HG03064 (cell line): ENCODE measurements around the gene IBTK.
"Not testable (repeated sequence)": the region's sequence is repeated elsewhere in the genome, so short reads cannot be mapped to it uniquely, and the experiment has no call there.

Source experiments
- ATAC-seq: cut with Tn5 transposase; IDR thresholded peaks from one replicate; pipeline ENCODE4 v1.9.1; 2021; ENCODE audit warnings: low read depth; ENCODE audit not compliant: unreplicated experiment

IBTK gene

GRCh38 chr6:82246802-82247504, 591 bp downstream of the IBTK start:
- peak; percentile 37 for ATAC-seq

- no peak for ATAC-seq
Measured at GRCh38 chr6:82246370-82246769, 1.2 kb downstream of the IBTK start.

- no peak for ATAC-seq
Measured at GRCh38 chr6:82245376-82245775, 2.2 kb downstream of the IBTK start.

DNA sequence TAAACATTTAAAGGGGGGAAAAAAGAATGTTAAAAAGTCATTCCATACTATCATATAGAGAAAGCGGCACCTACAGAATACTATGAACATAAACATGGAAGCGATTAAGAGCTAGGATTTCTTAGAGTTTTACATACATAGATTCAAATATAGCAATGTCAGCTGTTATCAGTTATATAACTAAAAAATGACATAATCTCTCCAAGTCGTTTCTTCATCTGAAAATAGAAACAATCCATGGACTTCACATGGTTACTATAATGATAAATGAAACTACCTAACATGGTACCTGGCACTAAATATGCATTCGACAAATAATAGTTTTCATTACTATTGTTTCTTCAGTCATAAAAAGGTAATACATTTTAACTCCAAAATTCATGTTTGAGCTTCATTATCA, 3.7 kb downstream of the IBTK start:
- no peak for ATAC-seq

DNA sequence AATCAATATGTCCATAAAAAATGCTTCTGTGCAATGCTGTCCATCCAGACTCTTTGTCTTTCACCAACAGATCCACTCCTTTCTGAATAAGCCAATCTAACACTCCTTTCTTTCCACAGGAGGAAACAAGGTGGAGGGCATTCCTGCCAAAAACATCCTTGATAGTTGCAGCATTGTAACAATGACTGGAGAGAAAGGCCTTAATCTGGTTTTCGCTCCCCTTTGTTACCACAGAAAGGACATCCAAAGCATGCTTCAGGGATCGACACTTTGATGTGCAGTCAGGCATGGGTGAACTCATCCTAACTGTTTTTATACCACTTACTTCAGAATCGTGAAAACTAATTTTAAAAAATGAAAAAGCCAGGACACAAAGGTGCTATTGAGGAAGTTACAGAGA, 7.4 kb downstream of the IBTK start:
- no peak for ATAC-seq

DNA sequence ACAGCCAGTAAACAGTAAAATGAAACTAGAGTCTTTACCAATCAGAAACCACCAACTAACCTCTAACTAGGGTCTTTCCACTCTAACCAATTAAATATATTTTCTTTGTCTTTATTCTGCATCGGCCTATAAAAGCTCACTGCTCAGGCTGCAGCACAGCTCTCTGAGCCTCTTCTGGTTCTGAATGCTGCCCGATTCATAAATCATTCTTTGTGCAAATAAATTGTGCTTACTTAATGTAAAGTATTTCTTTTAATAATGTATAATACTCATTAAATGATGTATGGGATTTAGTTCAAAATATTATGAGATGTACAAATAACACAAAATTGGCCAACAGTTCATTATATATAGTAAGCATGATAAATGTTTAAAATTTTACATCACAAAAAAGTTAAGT, 7.9 kb downstream of the IBTK start:
- no peak for ATAC-seq

- ATAC-seq, result no peak
Measured at GRCh38 chr6:82237013-82237412, 10.5 kb downstream of the IBTK start.

DNA sequence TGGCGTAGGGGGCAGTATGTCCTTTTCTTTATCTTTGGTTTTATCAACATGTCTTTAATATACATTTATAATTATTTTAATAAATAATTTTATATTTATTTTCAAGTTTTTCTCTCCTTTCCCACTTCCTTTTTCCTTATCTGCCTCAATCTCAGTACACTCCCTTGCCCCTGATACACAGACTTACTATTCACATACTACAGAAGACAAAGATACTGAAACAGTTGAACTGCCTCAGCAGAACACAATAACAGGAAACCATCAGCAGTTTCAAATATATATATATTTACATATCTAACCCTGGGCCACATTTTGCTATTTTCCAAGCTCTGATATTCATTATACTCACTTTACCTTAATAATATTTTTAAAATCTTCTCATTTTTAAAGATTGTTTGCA, 19.8 kb downstream of the IBTK start:
- ATAC-seq, result peak; percentile 88

DNA sequence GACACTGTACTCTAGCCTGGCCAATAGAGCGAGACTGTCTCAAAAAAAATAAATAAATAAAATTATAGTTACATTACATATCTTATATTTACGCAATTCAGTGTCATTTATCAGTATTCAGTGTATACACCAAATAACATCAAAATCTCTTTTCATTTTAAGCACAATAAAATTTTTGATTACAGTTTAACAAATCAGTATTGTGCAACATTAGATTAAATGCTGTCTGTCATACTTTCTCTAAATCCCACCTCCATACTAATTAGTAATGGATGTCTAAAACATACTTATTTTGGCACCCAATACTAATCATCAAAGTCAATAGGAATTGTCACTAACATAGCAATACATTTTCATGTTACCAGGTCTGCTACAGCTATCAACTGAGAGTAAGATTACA, 27.4 kb downstream of the IBTK start:
- ATAC-seq, result no peak

DNA sequence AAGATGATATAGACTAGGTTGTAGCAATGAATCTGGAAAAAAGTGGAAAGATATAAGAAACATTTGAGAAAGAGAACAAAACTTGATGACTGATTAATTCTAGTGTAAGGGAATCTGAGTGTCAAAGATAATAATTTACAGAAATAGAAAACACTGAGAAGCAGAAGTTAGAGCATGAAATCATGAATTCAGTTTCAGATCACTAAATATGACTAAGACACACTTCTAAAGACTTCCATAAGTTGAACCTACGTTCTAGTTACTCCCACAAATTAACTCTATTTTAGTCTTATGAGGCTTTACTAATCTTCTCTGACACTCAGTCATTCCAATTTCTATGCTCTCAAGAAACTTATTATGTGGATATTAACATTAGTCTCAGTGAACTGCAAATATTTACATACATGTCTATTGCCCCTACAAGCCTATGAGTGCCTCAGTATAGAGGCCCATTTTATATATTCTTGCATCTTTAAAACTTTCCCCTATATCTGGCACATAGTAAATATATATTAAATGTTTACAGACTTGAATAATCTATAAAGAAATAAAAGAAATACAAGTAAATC, 30.4 kb downstream of the IBTK start:
- peak; percentile 97 for ATAC-seq

DNA sequence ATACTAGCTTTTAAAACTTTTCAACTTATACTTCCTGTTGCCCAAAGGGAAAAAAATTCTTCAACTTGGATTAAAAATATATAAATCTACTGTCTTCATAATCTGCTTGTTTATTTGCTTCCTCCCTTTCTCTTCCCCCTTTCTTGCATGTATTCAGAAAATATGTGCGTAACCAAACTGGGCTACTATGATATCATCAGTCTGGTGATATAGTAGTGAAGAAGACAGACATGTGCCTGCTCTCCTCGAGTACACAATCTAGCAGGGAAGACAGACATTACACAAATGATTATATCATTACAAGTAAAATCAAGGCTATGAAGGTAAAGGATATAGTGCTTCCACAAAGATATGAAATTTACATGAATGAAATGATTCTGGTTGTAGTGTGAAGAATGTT, 31.0 kb downstream of the IBTK start:
- ATAC-seq, result peak; percentile 18

DNA sequence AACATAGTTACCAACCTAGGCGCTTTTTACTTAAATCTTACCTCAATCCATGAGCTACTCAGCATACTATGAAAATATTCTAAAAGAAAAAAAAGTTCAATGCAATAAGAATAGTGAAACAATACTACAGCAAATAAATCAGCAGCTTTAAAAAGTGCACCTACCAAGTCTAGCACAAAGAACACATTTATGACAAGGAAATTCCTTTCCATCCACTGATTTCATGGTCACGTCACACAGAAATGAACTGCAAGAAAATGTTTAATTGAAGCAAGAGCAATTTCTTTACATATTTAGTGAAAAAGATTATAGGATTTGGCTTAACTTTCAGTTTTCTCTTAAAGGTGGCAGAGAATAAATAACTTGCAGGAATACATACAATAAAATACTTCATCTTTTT, 36.2 kb downstream of the IBTK start:
- no peak for ATAC-seq

DNA sequence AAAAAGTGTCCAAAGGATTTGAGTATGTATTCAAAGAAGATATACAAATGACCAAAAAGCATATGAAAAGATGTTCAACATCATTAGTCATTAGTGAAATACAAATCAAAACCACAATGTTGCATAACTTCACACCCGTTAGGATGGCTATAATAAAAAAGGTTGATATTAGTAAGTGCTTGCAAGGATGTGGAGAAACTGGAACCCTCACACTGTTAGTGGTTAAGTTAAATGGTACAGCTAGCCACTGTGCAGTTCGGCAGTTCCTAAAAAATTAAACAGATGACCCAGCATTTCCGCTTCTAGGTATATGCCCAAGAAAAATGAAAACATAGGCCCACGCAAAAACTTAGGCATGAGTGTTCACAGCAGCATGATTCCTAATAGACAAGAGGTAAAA, 38.6 kb downstream of the IBTK start:
- ATAC-seq, result no peak

DNA sequence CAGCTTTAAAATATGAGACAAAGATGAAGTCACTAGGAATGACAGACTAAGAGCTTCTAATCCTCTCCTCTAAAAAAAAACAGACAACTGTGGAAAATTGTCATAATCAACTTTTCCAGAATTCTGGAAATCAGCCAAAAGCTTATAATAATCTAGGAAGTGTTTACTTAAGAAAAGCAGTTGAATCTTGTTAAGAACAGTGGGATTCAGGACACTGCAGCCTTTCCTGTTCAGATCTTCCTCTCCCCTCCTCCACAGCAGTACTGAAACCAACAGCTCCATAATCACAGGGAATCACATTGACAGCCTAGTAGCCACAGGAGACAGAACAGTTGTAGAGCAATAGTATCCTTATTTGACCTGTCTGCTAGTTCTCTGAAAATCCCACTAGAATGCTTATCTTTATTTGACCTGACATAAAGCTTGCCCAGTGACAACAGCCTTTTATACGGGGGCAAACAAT, 41.6 kb downstream of the IBTK start:
- ATAC-seq, result no peak

DNA sequence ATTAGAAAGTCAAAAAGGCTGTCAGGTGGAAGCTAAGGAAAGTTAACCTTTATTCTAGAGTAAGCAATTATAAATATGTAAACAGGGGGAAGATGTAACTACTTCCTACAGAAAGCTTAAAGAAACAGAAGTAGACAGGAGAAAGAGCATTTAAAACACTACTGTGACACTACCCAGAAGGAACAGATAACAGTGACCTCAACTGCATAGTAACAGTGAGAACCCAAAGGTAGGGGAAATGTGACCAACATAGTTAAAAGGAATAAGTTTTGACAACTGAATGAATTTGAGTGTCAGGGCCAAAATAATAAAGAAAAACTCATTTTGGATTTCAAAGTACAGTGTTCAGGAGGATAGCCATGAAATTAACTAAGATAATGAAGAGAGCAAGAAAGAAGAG, 43.5 kb downstream of the IBTK start:
- no peak for ATAC-seq

DNA sequence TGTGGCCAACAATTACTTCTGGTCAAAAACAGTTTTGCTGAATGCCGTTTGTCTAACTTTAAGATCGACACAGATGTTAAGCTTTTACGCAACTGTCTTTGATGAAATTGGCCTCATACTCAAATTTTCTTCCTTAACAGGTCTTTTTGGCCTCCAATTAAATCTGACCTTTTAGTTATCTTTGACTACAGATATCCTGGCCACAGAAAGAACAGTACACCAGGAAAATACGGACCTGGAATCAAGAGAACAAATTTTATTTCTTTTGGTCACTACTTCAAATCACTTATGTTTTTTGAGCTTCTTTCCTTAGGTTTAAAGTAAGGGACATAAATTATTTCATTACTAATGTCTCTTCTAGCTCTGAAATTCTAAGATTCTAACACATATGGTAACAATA, 49.8 kb downstream of the IBTK start:
- ATAC-seq, result no peak

DNA sequence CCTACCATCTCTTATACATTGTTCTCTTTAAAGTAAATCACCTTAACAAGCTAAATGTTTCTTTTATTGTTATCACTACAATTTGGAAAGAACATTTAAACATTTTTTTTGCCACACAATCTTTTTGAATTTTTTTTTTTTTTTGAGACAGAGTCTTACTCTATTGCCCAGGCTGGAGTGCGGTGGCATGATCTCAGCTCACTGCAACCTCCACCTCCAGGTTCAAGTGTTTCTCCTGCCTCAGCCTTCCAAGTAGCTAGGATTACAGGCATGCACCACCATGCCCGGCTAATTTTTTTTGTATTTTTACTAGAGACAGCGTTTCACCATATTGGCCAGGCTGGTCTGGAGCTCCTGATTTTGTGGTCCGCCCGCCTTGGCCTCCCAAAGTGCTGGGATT, 50.3 kb downstream of the IBTK start:
- ATAC-seq, result not testable (repeated sequence)

DNA sequence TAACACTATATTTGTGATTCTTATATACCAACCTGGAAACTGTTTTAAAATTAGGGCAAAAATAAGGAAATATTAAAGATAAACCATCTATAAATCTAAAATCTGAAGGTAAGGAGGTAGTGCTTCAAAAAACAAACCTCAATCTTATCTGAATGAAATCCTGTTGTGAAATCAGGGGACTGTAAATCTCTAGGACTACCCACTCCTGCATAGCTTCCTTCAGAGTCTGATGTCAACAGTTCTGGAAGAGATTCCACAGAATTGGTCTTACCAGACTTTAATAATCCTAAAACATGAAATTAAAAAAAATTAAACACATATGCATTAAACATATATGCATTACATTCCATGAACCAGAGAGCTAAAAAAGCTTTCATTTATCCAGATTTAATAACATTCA, 51.4 kb downstream of the IBTK start:
- ATAC-seq, result no peak

DNA sequence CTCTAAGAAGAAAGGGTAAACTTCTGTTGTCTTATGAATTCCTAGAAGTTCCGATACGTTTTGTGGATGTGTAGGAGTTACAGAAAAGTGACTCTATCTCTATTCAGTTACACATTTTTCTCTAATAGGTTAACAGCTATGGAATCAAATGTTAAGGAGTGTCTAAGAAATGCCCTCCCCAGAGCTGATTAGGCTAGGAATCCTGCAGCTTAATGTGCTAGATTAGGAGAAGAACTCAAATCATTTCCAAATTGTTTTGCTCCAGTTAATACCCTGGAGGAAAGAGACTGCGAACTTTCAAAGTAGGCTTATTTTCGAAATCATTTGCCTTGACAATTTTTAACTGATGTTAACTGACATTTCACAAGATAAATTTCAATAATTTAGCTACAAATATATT, 51.9 kb downstream of the IBTK start:
- ATAC-seq, result no peak

GRCh38 chr6:82185948-82186535, 61.5 kb downstream of the IBTK start:
- no peak for ATAC-seq

- ATAC-seq, result no peak
Measured at GRCh38 chr6:82183642-82184282, 63.8 kb downstream of the IBTK start.

GRCh38 chr6:82182756-82183155, 64.8 kb downstream of the IBTK start:
- ATAC-seq, result no peak
